Measurements from ENCODE around the gene UBL7.

- TF ChIP-seq CTCF (IDR thresholded peaks at IDR 0.05; ENCODE audit: low read depth, low read length) (peak; percentile 78), EZH2phosphoT487 (IDR thresholded peaks at IDR 0.05; ENCODE audit: low read depth) (no peak)
Observed at GRCh38 chr15:74489518-74490338, 28.8 kb upstream of the UBL7 start.
